ENCODE results near the gene ARHGAP26. TPM values are rescaled to one million over a fixed set of nuclear protein-coding genes. Genes with fewer than 3 reads are reported as not detected.
A peak's percentile ranks its signal among the peaks of the same experiment; 100 is the strongest.

Gene ARHGAP26
- total RNA-seq, 1 experiment from 2014 or later, result 54.3 TPM

DNA sequence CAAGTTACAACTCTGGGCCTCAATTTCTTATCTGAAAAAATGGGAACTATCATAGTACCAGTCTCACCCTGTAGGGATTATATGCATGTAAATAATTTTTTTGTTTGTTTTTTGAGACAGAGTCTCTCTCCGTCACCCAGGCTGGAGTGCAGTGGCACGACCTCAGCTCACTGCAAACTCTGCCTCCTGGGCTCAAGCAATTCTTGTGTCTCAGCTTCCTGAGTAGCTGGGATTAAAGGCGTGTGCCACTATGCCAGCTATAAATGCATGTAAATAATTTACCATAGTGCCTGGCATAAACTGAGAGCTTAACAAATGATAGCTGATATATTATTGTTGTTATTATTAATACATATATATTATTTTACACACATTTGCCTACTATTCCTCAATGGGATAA lies 3.0 kb upstream of the ARHGAP26 start:
- ChIA-PET POLR2A (interaction anchor here (0.7 to 1.9 kb wide), 5 partner anchors 12 to 104 kb away, joined by 3 to 5 read pairs (median 3); no protein-coding TSS in a partner anchor), CTCF (interaction anchor here (0.7 to 8.5 kb wide), 7 partner anchors 14 to 115 kb away, joined by 3 to 143 read pairs (median 9); no protein-coding TSS in a partner anchor)
- Mint-ChIP-seq H3K4me1 (ENCODE audit: insufficient read depth, unreplicated experiment) (peaks cover 10% of the 10 kb centered on the region), H3K27ac (ENCODE audit: low read depth, unreplicated experiment) (no peak overlapping the region), H3K36me3 (ENCODE audit: insufficient read depth, unreplicated experiment) (no peaks in the 10 kb centered on the region), H3K27me3 (ENCODE audit: insufficient read depth, unreplicated experiment) (no peaks in the 10 kb centered on the region), H3K4me3 (ENCODE audit: unreplicated experiment) (no peak overlapping the region), H3K9me3 (ENCODE audit: unreplicated experiment) (no peaks in the 10 kb centered on the region)
- no peak for DNase-seq (ENCODE audit: unreplicated experiment)
- BruUV-seq (replicated peaks), result no TSS peak
- intact Hi-C loops (cut with micrococcal nuclease), result no loop called here
- TF ChIP-seq, protein P1, sequence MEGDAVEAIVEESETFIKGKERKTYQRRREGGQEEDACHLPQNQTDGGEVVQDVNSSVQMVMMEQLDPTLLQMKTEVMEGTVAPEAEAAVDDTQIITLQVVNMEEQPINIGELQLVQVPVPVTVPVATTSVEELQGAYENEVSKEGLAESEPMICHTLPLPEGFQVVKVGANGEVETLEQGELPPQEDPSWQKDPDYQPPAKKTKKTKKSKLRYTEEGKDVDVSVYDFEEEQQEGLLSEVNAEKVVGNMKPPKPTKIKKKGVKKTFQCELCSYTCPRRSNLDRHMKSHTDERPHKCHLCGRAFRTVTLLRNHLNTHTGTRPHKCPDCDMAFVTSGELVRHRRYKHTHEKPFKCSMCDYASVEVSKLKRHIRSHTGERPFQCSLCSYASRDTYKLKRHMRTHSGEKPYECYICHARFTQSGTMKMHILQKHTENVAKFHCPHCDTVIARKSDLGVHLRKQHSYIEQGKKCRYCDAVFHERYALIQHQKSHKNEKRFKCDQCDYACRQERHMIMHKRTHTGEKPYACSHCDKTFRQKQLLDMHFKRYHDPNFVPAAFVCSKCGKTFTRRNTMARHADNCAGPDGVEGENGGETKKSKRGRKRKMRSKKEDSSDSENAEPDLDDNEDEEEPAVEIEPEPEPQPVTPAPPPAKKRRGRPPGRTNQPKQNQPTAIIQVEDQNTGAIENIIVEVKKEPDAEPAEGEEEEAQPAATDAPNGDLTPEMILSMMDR (IDR thresholded peaks at IDR 0.05; ENCODE audit: unreplicated experiment), result no peak

DNA sequence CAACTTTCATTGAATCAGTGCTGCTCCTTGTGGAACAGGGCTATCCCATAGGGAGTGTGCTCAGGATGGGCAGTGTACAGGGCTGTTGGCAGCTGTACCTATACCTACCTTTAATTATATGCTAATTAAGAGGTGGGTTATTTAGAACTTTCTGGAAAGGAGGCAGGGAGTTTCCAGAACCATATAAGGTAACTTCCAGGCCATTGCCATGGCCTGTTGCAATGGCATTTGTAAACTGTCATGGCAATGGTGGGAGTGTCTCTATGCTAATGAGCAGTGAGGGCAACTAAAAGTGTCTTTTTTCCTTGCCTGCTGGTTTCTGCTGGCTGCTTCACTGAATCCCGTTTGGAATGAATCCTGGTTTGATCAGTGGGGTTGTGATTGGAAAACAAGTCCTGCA lies 2.3 kb upstream of the ARHGAP26 start:
- intact Hi-C loops (cut with micrococcal nuclease), result no loop called here
- Mint-ChIP-seq H3K9me3 (ENCODE audit: unreplicated experiment) (no peaks in the 10 kb centered on the region), H3K27me3 (ENCODE audit: insufficient read depth, unreplicated experiment) (no peaks in the 10 kb centered on the region), H3K36me3 (ENCODE audit: insufficient read depth, unreplicated experiment) (no peaks in the 10 kb centered on the region), H3K27ac (ENCODE audit: low read depth, unreplicated experiment) (no peak overlapping the region), H3K4me3 (ENCODE audit: unreplicated experiment) (no peak overlapping the region), H3K4me1 (ENCODE audit: insufficient read depth, unreplicated experiment) (peaks cover 16% of the 10 kb centered on the region)
- CTCF ChIA-PET, result interaction anchor here (0.7 to 8.5 kb wide), 7 partner anchors 14 to 114 kb away, joined by 3 to 143 read pairs (median 7); no protein-coding TSS in a partner anchor
- BruUV-seq (replicated peaks), result no TSS peak
- TF ChIP-seq, protein P1 (IDR thresholded peaks at IDR 0.05; ENCODE audit: unreplicated experiment), result no peak
- POLR2A ChIA-PET, result interaction anchor here (0.7 to 5.2 kb wide), 6 partner anchors 15 to 103 kb away, joined by 3 to 19 read pairs (median 4); no protein-coding TSS in a partner anchor
- no peak for DNase-seq (ENCODE audit: unreplicated experiment)

DNA sequence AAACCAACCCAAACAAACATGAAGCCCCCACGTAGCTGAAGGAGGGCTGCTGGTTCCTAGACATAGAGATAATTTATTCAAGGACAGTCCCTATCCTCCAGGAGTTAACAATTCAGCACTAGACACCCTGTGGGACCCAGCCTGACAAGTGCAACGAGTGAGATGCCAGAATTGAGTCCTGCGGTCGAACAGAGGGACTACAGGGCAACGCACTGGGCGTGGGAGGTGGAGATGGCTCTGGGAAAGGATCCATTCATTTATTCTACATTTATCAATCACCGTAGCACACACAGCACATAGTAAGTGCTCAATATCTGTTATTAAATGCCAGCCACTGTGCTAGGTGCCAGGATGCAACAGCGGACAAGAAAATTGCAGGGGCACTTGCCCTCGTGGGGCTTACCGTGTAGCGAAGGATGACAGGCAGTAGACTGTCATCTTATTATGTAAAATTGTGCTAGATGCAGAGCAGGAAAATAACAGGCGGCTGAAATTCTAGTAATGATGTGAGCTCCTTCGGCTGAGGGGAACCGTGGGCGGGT lies 855 bp upstream of the ARHGAP26 start:
- DNase-seq (ENCODE audit: unreplicated experiment), result no peak
- intact Hi-C loops (cut with micrococcal nuclease), result no loop called here
- TF ChIP-seq, protein P1 (IDR thresholded peaks at IDR 0.05; ENCODE audit: unreplicated experiment), result no peak
- no peak overlapping the region for H3K27ac Mint-ChIP-seq (ENCODE audit: low read depth, unreplicated experiment)
- no peaks in the 10 kb centered on the region for H3K27me3 Mint-ChIP-seq (ENCODE audit: insufficient read depth, unreplicated experiment)
- peak overlapping the region; percentile 95 for H3K4me3 Mint-ChIP-seq (ENCODE audit: unreplicated experiment)
- CTCF ChIA-PET, result interaction anchor here (0.6 to 8.5 kb wide), 15 partner anchors 16 to 1051 kb away, joined by 3 to 143 read pairs (median 6); no protein-coding TSS in a partner anchor
- no peaks in the 10 kb centered on the region for H3K9me3 Mint-ChIP-seq (ENCODE audit: unreplicated experiment)
- H3K36me3 Mint-ChIP-seq (ENCODE audit: insufficient read depth, unreplicated experiment), result no peaks in the 10 kb centered on the region
- H3K4me1 Mint-ChIP-seq (ENCODE audit: insufficient read depth, unreplicated experiment), result peaks cover 21% of the 10 kb centered on the region
- BruUV-seq (replicated peaks), result no TSS peak
- POLR2A ChIA-PET, result interaction anchor here (0.6 to 5.2 kb wide), 21 partner anchors 10 to 129 kb away, joined by 3 to 58 read pairs (median 4); no protein-coding TSS in a partner anchor

Measured in MCF 10A (cell line).